HG02588 (cell line): Measurements from ENCODE around the gene MAGEB17.
"Not testable (repeated sequence)": the region's sequence is repeated elsewhere in the genome, so short reads cannot be mapped to it uniquely, and the experiment has no call there.

Source experiments
- ATAC-seq: cut with Tn5 transposase; IDR thresholded peaks from one replicate; pipeline ENCODE4 v1.9.1; 2021; ENCODE audit warnings: mild to moderate bottlenecking, moderate library complexity; ENCODE audit not compliant: unreplicated experiment

Gene MAGEB17

DNA sequence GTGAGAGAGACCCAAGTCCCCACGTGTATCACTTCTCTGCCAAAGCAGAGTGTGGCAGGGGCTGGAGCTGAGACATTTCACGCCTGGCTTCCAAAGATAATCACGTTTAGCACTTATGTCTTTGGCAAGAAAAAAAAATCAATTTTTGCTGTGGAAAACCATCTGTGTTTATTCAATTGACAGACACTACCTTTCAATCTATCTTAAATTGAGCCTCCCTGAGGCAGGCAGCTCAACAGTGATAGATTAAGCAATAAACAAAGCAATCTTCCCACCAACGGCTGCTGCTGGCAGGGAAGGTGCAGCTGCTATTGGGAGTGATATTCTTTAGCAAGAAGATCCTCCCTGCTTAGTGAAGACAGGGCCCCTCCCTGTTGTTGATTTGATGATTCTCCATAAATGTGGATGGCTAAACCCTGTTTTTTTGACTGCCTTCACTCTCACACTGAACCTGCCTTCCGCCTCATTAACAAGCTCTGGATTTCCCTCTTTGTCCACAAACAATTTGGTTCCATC lies 11.6 kb upstream of the MAGEB17 start:
- ATAC-seq: no peak

DNA sequence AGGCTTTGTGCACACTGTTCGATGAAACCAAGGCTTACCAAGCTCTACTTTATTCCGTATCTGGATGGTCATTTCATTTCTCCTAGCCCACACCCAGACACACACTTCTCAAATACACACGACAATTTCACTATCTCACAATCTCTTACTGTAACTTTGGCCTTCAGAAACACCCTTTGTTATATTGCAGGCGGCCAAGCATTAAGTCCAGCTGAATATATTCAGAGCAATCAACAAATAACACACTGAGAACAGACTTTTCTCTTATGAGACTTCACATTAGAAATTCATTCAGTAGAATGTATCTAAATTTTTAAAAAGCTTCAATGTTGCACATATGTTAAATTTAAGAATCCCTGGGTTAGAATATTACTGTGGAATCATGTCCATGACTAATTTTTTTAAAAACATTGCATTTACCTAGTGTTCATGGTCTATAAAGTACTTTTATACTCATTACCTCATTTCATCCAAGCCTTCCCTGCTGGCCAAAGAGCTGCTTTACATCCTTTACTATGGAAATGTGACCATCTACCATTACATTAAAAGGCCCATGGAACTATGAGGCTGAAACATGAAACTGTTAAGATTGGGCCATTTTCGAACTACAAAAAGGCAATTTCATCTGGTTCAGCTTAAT lies 10.5 kb upstream of the MAGEB17 start:
- ATAC-seq: no peak

DNA sequence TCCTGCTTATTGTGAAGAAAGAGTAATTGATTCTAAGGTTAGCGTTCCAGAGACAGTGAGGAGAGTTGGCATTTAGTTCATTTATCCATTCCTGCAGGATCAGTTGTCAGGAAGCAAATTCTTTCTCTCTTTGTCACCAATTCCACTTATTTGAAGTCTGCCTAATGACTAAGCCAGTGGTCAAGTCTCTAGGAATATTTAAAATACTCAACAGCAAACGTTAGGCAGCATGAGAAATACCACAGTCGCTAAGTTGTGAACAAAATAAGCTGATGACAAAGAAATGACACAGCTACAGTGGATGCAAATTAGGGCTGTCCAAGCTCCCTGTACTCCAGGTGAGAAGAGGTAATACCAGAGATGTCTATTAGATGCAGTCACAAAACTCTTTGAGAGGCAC lies 6.6 kb upstream of the MAGEB17 start:
- no peak for ATAC-seq

DNA sequence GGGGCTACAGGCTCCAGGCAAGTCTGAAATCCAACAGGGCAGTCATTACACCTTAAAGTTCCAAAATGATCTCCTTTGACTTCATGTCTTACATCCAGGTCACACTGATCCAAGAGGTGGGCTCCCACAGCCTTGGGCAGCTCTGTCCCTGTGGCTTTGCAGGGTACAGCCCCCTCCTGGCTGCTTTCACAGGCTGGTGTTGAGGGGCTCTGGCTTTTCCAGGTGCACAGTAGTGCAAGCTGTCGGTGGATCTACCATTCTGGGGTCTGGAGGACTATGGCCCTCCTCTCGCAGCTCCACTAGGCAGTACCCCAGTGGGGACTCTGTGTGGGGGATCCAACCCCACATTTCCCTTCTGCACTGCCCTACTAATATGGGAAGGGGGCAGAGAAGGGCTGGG lies 6.1 kb upstream of the MAGEB17 start:
- not testable (repeated sequence) for ATAC-seq

GRCh38 chrX:16162391-16162790 lies 4.9 kb upstream of the MAGEB17 start:
- ATAC-seq: no peak

DNA sequence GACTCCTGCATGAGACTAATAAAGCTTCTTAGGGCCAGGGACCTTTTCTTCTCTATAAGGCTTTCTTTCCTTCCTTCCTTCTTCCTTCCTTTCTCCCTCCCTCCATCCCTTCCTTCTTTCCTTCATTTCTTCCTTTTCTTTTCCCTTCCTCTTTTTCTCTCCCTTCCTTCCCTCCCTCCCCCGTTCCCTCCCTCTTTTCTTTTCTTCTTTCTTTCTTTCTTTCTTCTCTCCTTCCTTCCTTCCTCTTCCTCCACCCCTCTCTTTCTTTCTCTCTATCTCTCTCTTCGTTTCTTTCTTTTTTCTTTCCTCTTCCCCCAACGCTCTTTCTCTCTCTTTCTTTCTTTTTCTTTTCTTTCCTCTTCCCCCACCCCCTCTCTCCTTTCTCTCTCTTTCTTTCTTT lies 2.5 kb upstream of the MAGEB17 start:
- no peak for ATAC-seq

DNA sequence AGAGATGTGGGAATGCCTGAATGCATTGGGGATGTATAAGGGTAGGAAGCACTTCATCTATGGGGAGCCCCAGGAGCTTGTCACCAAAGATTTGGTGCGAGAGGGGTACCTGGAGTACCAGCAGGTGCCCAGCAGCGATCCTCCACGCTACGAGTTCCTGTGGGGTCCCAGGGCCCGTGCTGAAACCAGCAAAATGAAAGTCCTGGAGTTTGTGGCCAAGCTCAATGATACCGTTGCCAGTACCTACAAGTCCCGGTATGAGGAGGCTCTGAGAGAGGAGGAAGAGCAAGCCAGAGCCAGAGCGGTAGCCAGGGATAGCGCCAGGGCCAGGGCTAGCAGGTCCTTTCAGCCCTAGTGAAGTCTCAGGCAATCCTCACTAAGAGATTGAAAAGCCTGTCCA lies 3.8 kb downstream of the MAGEB17 start:
- no peak for ATAC-seq

GRCh38 chrX:16171944-16172343 lies 4.7 kb downstream of the MAGEB17 start:
- no peak for ATAC-seq

DNA sequence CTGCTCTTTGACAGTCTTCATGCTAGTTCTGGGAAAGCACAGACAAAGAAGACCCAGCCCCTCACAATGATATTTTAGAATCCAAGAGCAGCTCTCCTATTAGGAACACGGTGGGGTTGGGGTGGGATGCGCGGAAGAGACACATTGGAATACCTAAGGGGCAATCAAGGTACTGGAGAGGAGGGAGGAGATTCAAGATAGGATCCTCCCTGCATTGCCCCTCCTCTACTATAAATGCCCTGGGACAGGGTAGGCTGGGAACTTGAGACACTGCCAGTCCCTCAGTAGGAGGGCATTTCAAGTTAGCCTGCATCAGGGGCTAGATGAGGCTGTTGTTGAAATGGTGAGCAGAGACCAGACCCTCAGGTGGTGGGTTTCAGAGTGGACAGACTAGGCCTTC lies 5.1 kb downstream of the MAGEB17 start:
- no peak for ATAC-seq

- ATAC-seq: no peak
These were observed 8.2 kb downstream of the MAGEB17 start for GRCh38 chrX:16175329-16176061.

- ATAC-seq: no peak
These were observed 10.0 kb downstream of the MAGEB17 start for GRCh38 chrX:16177260-16177659.

- not testable (repeated sequence) for ATAC-seq
These were observed 16.6 kb downstream of the MAGEB17 start for GRCh38 chrX:16183843-16184242.

- ATAC-seq: peak; percentile 91
These were observed 18.4 kb downstream of the MAGEB17 start for GRCh38 chrX:16185725-16186136.

- ATAC-seq: no peak
These were observed 19.2 kb downstream of the MAGEB17 start for GRCh38 chrX:16186380-16187007.

DNA sequence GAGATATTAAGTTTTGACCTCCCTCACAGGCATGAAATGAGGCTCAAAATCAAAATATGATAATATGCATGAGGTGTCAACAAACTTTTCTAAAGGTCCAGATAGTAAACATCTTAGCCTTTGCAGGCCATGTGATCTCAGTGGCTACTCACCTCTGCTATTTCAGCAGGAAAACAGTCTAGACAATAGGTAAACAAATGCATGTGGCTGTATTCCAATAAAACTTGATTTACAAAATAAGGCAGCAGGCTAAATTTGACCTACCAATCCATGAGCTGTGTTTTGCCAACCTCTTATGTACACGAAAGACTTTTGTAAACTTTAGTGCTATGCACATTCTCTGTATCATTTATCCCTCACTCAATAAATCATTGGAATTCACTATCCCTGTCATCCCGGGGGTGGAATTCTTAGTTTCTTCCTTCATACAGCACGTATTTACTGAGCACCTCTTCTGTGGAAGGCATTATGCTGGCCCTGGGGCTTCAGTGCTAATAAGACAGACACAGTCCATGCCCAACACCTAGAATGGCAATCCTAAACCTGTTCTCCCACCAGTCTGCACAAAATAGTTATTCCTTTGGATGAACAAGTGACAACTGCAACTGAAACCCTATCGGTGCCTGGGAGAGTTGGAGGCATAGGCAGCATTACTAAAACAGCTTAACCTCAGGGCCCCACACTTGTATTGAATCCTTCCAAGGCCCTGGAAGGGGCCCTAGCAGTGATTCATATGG lies 19.9 kb downstream of the MAGEB17 start:
- no peak for ATAC-seq

DNA sequence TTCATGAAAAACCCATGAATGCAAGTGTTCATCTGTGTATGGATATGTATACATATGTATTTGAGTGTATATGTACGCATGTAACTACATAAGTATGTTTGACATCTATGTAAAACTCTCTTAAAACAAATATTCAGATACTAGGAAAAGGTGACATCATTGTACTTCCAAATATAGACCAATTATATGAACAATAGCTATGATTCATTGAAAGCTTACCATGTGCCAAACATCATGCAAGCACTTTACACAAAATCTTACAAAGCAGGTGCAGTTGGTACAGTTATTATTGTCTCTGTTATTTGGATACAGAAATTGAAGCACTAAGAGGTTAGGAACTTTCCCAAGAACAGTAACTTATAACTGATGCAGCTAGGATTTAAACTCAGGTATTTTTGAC lies 21.4 kb downstream of the MAGEB17 start:
- no peak for ATAC-seq

- ATAC-seq: no peak
These were observed 24.3 kb downstream of the MAGEB17 start for GRCh38 chrX:16191605-16192004.

- no peak for ATAC-seq
These were observed 29.5 kb downstream of the MAGEB17 start for GRCh38 chrX:16196829-16197228.

DNA sequence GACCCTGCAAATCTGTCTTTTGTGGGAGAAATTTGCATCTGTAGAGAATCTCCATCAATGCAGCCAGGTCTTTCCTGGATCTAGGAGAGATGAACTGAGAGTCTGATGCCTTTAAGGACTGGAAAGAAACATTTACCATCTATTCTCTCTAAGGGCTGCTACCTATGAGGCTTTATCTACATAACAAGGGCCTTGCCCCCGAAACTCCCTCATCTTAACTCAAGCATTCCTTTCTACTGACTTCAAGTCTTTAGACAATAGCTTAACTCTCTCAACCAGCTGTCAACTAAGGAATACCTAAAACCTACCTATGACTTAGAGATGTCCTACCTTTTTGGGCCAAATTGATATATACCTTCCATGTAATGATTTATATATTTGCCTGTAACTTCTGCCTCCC lies 32.1 kb downstream of the MAGEB17 start:
- ATAC-seq: no peak

GRCh38 chrX:16202943-16203342 lies 35.7 kb downstream of the MAGEB17 start:
- ATAC-seq: no peak

GRCh38 chrX:16204538-16204937 lies 37.3 kb downstream of the MAGEB17 start:
- no peak for ATAC-seq
